Adipocyte (in vitro differentiated cells): ENCODE data around the gene PRR4.
A peak's percentile ranks its signal among the peaks of the same experiment; 100 is the strongest.

Source experiments
- DNase-seq: peaks from one replicate; pipeline ENCODE4 v3.0.0-alpha.2; 2015; ENCODE audit warnings: low read depth
- H3K27me3 ChIP-seq: replicated peaks from 2 replicates; pipeline ENCODE4 v1.7.0; 2013; ENCODE audit warnings: mild to moderate bottlenecking, low read length, moderate library complexity; ENCODE audit not compliant: control insufficient read depth, insufficient read depth
- H3K36me3 ChIP-seq: 2 replicates; pipeline ENCODE4 v1.7.0; 2013; ENCODE audit warnings: low read length, mild to moderate bottlenecking, moderate library complexity; ENCODE audit not compliant: control insufficient read depth, insufficient read depth, severe bottlenecking
- H3K4me1 ChIP-seq: 2 replicates; pipeline ENCODE4 v1.7.0; 2013; ENCODE audit warnings: mild to moderate bottlenecking, low read length, moderate library complexity; ENCODE audit not compliant: control insufficient read depth, insufficient read depth
- H3K4me3 ChIP-seq: 2 replicates; pipeline ENCODE4 v1.7.0; 2013; ENCODE audit warnings: mild to moderate bottlenecking, low read length, moderate library complexity
- H3K9ac ChIP-seq: 2 replicates; pipeline ENCODE4 v1.7.0; 2013; ENCODE audit warnings: mild to moderate bottlenecking, low read length, moderate library complexity
- H3K9me3 ChIP-seq: 2 replicates; pipeline ENCODE4 v1.7.0; 2013; ENCODE audit warnings: mild to moderate bottlenecking, low read length, moderate library complexity; ENCODE audit not compliant: control insufficient read depth

PRR4 gene, protein sequence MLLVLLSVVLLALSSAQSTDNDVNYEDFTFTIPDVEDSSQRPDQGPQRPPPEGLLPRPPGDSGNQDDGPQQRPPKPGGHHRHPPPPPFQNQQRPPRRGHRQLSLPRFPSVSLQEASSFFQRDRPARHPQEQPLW

DNA sequence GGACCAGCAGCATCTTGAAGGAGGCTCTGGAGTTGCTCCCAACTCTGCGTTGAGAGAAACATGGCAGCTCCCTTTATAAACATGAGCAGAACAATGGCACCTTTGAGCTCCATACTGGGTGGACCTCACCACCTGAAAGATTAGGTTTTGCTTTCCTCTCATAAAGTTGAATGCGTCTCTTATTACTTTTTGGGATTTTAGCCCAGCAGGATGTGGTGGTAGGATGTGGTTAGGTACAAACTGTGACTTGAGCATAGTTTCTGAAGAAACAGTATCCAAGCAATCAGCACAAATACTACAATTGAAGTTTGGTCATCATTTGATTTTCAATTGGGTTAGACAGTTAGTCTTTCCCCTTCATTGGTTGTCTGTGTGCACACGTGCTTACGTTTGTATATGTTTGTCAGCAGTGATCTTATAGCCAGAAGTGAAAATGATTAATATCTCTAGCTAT is at the start of gene PRR4:
Gene PRR4 (minus strand): TSS at position 51 of the 454 bp plus-strand sequence. CDS start 38 bp downstream, at position 13.
- Histone ChIP-seq H3K9me3 (no peaks in the 10 kb centered on the region), H3K36me3 (peaks cover 5% of the 10 kb centered on the region), H3K9ac (no peak within 1 kb of the TSS), H3K4me1 (no peaks in the 10 kb centered on the region), H3K4me3 (no peak within 1 kb of the TSS), H3K27me3 (no peaks in the 10 kb centered on the region)
- DNase-seq: no peak

DNA sequence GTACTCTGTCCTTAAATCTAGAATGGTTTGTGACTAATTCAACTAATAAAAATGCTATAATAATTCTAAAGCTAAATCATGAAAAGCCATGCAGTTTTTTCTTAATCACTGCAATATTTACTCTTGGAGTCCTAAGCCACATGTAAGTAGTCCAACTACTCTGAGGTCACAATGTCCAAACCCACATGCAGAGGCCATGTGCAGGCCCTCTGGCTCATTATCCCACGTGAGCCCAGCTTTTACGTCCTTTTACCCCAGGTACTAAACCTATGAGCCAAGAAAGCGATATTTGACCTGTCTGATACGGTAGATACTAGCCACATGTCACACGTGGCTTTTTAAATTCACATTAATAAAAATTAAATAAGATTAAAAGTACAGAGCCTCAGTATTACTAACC is 47.6 kb upstream of the PRR4 start:
- Histone ChIP-seq H3K36me3 (no peaks in the 10 kb centered on the region), H3K4me1 (no peaks in the 10 kb centered on the region), H3K27me3 (no peaks in the 10 kb centered on the region), H3K9ac (no peak overlapping the region), H3K4me3 (no peak overlapping the region), H3K9me3 (no peaks in the 10 kb centered on the region)
- DNase-seq: no peak

DNA sequence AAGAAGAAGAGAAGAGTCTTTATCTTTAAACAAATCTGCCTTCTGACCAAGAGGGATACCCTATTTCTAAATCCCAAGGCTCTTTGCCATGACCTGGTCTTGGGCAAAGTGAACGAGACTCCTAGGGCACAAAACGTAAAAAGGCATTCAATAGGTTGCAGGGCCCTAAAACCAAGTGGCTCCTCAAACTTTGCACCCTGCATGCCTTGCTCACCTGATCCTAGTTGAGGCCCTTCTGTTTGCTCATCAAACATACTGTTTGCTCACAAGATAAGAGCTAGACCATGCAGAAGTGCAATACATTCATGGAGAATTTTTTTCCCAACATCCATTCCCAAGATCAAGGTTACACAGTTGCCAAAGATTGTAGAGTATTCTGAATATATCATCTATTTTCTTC is 42.7 kb upstream of the PRR4 start:
- Histone ChIP-seq H3K36me3 (no peaks in the 10 kb centered on the region), H3K4me3 (no peak overlapping the region), H3K4me1 (no peaks in the 10 kb centered on the region), H3K9ac (no peak overlapping the region), H3K9me3 (no peaks in the 10 kb centered on the region), H3K27me3 (no peaks in the 10 kb centered on the region)
- DNase-seq: no peak

DNA sequence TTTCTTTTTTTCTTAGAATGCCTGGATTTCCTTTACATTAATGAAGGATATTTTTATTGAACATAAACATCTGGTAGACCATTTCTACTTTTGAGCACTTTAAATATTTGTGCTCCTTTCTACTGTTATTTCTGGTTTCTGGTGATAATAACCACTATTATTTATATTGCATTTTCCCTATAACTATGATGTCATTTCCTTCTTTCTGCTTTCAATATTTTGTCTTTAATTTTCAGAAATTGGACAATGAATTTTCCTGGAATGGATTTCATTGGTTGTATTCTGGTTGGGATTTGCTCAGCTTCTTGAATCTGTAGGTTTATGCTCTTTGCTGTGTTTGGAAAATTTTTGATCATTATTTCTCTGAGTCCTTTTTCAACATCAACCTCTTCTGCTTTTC is 40.0 kb upstream of the PRR4 start:
- Histone ChIP-seq H3K9ac (no peak overlapping the region), H3K36me3 (no peaks in the 10 kb centered on the region), H3K27me3 (no peaks in the 10 kb centered on the region), H3K9me3 (no peaks in the 10 kb centered on the region), H3K4me1 (no peaks in the 10 kb centered on the region), H3K4me3 (no peak overlapping the region)
- DNase-seq: no peak

DNA sequence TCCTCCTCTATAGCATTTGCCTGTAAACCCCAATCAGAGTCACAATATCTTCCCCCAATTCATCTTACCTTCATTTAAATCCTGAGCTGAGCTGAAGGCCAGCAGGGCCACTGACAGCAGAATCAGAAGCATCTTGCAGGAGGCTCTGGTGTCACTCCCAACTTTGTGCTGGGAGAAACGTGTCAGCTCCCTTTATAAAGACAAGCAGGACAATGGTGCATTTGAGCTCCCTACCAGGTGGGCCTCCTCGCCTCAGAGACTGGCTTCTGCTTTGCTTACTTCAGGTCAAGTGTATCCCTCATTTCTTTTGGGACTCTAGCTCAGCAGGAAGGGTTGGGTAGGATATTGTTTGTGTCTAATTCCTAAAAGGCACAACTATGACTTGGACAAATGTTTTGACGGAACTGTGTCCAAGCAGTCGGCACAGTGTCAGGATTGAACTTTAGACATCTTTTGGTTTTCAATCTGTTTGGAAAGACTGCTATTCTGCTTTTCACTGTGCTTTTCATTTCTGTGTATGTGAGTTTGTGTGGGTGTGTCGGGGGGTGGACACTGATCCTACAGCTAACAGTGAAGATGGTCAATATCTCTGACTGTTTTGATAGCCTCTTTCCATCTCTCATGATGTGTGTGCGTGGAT is 34.9 kb upstream of the PRR4 start, which contains the start of gene PRH1:
Gene PRH1 (minus strand): TSS at position 170 of the 640 bp plus-strand sequence. CDS start 38 bp downstream, at position 132.
- no peak within 1 kb of the TSS for H3K9ac ChIP-seq
- no peaks in the 10 kb centered on the region for H3K4me1 ChIP-seq
- H3K4me3 ChIP-seq: no peak within 1 kb of the TSS
- peaks cover 15% of the 10 kb centered on the region for H3K36me3 ChIP-seq
- H3K9me3 ChIP-seq: no peaks in the 10 kb centered on the region
- no peak for DNase-seq
- H3K27me3 ChIP-seq: no peaks in the 10 kb centered on the region

DNA sequence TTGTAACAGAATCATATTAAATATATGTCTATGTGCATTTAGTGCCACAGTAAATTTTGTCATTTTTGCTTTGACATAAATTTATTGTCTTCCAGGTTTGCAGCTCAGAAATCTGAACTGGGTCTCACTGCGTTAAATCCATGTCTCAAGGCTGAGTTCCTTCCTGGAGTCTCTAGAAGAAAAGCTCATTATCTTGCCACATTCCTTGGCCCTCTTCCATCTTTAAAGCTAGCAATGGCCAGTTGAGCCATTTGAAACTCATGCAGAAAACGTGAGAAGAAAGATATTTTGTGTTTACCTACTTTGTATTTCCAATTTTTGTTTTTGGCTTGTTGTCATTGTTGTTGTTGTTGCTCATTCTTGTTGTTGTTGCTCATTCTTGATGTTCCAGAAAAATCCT is 24.1 kb upstream of the PRR4 start:
- Histone ChIP-seq H3K4me3 (no peak overlapping the region), H3K36me3 (peaks cover 20% of the 10 kb centered on the region), H3K27me3 (no peaks in the 10 kb centered on the region), H3K9ac (no peak overlapping the region), H3K4me1 (no peaks in the 10 kb centered on the region), H3K9me3 (no peaks in the 10 kb centered on the region)
- DNase-seq: peak; percentile 54

DNA sequence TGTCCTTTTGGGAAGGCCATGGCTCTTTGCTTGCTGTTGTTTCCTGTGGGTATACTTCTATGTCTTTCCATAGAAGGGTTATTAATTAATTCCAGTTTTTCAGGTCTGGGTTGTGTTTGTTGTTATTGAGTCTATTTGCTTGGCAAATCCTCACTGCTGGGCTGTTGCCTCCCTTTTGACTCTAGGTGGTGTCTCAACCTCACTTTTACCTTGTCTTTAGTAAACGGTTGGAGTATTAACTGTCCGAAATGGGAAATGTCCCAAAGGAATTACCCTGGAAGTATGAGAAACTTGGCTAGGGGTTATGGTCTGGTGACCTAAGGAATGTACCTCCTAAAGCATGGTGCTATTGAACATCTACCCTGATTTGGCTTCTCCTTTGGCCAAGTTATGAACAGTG is 18.1 kb upstream of the PRR4 start:
- Histone ChIP-seq H3K9me3 (peaks cover 3% of the 10 kb centered on the region), H3K9ac (no peak overlapping the region), H3K4me1 (no peaks in the 10 kb centered on the region), H3K4me3 (no peak overlapping the region), H3K36me3 (peaks cover 4% of the 10 kb centered on the region), H3K27me3 (no peaks in the 10 kb centered on the region)
- no peak for DNase-seq

DNA sequence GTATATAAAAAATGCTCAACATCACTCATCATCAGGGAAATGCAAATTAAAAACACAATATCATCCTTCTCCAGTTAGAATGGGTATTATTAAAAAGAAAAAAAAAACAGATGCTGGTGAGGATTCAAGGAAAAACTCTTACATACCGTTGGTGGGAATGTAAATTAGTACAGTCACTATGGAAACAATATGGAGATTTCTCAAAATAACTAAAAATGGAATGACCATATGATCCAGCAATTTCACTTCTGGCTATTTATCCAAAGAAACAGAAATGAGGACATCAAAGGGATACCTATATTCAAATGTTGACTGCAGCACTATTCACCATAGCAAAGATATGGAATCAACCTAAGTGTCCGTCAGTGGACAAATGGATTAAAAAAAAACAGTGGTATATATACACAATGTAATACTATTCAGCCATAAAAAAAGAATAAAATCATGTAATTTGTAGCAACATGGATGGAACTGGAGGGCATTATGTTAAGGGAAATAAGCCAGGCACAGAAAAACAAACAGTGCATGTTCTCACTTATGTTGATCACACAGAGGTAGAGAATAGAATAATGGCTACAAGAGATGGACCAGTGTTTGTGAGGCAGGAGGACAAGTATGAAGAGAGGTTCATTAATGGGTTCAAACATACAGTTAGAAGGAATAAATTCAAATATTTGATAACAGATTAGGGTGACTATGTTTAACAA is 14.4 kb upstream of the PRR4 start:
- Histone ChIP-seq H3K27me3 (no peaks in the 10 kb centered on the region), H3K4me3 (no peak overlapping the region), H3K9me3 (peaks cover 8% of the 10 kb centered on the region), H3K9ac (no peak overlapping the region), H3K4me1 (no peaks in the 10 kb centered on the region), H3K36me3 (peaks cover 3% of the 10 kb centered on the region)
- no peak for DNase-seq

DNA sequence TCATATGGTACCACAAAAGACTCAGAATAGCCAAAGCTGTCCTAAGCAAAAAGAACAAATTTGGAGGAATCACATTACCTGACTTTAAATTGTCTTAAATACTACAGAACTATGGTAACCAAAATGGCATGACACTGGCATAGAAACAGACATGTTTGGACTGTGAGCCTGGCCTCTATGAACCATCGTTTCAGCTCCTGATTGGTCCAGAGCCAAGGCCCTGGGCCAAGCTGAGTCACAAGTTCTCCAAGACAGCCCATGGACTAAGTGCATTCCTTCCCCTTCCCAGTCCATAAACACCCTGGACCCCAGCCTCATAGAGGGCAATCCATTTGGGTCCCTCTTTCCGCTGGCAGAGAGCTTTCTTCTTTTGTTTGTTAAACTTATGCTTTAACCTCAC is 12.1 kb upstream of the PRR4 start:
- H3K9ac ChIP-seq: no peak overlapping the region
- DNase-seq: no peak
- no peaks in the 10 kb centered on the region for H3K36me3 ChIP-seq
- no peak overlapping the region for H3K4me3 ChIP-seq
- H3K27me3 ChIP-seq: no peaks in the 10 kb centered on the region
- peaks cover 8% of the 10 kb centered on the region for H3K9me3 ChIP-seq
- H3K4me1 ChIP-seq: no peaks in the 10 kb centered on the region

DNA sequence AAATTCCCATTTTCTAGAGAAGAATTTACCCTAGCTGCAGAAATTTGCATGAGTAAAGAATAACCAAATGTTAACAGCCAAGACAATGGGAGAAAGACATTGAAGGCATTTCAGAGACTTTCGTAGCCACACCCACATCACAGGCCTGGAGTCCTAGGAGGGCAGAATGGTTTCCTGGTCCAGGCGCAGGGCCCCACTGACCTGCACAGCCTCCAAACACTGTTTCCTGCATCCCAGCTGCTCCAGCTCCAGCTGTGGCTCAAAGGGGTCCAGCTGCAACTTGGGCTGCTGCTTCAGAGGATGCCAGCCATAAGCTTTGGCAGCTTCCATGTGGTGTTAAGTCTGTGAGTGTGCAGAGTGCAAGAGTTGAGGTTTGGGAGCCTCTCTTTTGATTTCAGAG is 6.5 kb upstream of the PRR4 start:
- Histone ChIP-seq H3K4me3 (no peak overlapping the region), H3K4me1 (no peaks in the 10 kb centered on the region), H3K9ac (no peak overlapping the region), H3K27me3 (no peaks in the 10 kb centered on the region), H3K36me3 (peaks cover 11% of the 10 kb centered on the region), H3K9me3 (peaks cover 9% of the 10 kb centered on the region)
- no peak for DNase-seq

DNA sequence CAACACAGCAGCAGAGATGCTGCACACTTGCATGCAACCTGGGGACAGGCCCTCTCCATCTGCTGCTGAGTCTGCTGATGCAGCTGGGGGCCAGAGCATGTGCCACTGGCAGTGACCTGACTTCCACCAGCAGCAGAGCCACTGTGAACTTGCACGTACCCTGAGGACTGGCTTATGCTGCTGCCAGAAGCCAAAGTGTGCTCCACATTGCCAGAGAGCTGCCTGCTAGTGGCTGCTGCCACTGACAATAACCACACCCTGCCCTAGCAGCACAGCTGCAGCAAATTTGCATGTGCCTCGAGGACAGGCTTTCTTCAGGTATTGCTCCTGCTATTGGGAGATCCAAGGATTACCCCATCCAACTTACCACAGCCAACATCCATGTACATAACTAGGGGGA is 4.5 kb upstream of the PRR4 start:
- H3K4me3 ChIP-seq: no peak overlapping the region
- H3K4me1 ChIP-seq: no peaks in the 10 kb centered on the region
- no peak overlapping the region for H3K9ac ChIP-seq
- H3K27me3 ChIP-seq: no peaks in the 10 kb centered on the region
- H3K9me3 ChIP-seq: peaks cover 9% of the 10 kb centered on the region
- no peak for DNase-seq
- H3K36me3 ChIP-seq: peaks cover 11% of the 10 kb centered on the region
